Measurements from ENCODE around the gene MYBPC2. TPM values are rescaled to one million over a fixed set of nuclear protein-coding genes. Genes with fewer than 3 reads are reported as not detected.

Gene MYBPC2
- total RNA-seq, 1 donor from 2014 or later, result 9.3 TPM

DNA sequence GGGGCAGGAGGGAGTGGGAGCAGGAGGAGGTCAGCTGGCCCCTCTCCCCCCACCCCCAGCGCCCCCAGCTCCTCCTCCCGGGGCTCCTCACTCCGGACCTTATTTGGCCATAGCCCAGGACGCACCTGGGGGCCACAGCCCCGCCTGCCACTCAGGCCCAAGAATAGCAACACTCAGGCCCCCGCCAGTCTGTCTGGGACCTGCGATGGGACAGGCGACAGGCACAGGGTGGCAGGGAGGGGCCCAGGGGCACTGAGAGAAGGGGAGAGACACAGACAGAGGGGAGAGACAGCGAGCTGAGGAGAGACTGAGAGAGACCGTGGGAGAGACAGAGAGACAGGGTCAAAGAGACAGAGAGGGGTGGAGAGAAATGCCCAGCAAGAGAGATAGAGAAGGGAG is 68.1 kb downstream of the MYBPC2 start:
- no peak for DNase-seq

DNA sequence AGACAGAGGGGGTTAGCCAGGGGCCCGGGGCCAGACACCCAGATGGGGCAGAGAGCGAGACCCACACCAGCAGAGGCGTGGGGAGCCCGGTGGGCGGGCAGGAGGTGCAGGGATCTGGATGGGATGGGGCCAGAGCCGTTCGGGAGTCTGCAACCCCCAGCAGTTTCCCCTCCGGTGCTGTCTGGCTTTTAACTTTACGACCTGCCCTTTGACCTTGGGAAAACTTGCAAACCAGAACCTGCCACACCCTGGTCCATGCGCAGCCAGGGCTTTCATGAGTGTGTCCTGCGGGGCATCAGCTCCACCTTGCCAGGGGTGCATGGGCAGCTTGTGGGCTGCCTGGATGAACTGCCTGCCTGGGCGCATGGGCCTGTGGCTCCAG is 68.5 kb downstream of the MYBPC2 start:
- DNase-seq, result no peak

DNA sequence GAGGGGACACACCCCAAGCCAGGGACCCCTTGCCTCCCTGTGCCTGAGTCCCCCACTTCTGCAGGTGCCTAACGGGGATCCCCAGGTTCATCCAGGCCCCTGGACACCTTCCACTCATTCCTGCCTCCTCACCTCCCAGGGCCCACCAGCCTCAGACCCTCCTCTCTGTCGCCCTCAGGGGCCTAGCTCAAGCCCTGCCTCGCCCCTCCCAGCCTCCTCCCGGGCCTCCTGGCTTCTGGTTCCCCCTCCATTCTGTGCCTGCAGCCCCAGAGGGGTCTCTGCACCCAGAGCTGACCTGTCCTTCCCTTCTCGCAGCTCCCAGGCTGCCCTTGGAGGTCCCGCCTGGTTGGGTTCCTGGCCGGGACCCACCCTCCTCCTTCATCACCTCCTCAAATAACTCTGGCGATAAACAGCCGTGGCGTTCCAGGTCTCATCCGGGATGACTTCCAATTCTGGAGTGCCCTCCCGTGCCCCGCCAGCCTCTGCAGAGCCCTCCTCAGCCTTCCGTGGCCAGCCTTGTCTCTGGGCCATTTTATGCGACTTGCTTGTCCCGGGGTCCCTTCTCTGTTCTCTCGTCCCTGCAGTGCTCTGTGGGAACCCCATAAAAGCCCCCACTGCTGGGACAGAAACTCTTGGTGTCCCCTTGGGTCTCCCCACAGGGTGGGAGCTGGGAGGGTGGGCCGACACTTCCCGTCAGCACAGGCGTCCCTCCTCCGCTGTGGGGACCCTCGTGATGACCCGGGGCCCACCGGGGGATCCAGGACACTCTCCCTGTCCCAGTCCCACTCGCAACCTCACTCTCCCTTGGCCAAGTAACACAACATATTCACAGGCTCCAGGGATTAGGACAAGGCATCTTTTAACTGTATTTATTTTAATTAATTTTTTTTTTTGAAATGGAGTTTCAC is 69.1 kb downstream of the MYBPC2 start:
- no peak for DNase-seq

DNA sequence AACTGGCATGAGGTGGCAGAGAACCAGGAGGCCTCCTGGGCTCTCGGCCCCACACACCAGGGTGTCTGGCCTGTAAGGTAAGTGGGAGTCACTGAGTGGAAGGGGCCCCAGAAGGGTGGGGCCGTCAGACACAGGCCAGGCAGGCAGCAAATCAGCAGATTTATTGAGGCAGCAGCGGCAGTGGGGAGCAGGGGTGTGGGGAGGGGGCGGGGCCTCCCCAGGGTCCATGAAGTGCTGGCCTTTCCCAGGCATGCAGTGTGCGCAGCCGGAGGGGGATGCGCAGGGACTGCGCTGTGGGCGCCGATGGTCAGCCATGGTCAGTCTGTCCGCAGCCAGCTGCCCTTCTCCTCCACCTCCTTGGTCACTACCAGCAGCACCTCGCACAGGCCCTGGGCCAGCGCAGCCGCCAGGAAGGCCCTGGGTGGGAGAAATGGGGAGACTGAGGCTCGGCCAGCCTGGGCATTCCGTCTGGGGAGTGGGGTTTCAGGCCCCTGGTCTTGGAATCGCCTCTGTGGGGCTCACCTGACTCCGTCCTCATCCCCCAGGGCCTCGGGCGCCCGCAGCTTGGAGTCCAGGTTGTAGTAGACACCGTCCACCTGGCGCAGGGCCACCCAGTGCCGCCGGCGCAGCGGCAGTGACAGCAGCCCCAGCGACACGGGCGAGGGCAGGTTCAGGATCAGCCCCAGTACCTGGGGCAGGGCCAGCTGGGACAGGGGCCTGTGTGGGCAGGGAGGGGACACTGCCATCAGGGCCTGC is 73.3 kb downstream of the MYBPC2 start:
- DNase-seq, result no peak

DNA sequence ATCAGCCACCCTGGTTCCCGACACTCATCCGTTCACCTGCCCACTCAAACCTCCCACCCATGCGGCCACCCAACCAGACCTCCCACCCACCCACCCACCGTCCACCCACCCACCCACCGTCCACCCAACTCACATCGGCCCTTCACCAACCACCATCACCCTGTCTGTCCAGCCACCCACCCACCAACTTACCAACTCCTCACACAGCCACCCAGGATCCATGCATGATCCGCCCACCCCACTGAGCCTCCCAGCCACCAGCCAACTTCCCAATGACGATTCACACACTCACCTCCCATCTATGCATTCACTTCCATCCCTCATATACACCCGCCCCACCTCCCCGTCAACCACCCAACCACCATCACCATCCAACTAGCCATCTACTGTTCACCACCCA is 74.0 kb downstream of the MYBPC2 start:
- no peak for DNase-seq

DNA sequence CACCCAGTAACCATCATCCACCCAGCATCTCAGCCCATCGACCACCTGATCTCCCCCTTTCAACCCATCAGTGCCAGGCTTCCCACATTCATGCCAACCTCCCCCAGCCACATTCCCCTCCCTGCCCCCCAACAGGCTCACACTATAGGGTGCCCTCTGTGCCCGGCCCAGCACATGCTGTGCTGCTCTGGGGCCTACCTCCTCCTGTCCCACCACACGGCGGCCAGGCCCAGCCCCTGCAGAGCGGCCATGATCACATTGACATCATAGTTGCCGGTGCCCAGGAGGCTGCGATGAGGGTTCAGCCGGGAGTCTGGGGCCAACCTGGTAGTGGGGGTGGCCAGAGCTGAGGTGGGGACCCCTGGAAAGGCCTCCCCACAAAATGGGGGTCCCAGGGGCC is 74.7 kb downstream of the MYBPC2 start:
- no peak for DNase-seq

DNA sequence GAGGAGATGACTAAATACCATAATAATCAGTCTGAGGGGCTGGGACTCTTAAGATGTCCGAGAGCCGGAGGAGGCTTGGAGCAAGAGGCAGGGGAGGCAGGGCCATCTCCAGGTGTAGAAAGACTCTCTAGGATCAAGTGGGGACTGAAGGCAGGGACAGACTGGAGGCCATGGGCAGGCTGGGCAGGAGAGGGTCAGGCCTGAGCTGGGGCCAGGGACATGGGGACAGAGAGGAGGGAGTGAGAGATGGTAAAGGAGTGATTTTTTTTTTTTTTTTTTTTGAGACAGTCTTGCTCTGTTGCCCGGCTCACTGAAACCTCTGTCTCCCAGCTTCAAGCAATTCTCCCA is 76.1 kb downstream of the MYBPC2 start:
- DNase-seq, result no peak

DNA sequence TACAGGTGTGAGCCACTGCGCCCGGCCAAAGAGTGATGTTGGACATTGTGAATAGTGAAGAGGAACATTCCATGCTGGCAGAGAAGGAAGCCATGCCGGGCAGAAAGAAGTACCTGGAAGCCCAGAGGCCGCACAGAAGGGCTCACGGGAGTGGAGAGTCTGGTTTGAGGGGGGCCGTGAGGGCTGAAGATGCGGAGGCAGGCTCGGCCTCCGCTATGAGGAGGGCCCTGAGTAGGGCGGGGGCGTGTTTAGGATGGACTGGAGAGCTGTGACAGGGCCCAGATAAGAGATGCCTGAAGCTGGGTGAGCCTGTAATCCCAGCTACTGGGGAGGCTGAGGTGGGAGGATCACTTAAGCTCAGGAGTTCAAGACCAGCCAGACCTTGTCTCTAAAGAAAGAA is 76.7 kb downstream of the MYBPC2 start:
- no peak for DNase-seq

DNA sequence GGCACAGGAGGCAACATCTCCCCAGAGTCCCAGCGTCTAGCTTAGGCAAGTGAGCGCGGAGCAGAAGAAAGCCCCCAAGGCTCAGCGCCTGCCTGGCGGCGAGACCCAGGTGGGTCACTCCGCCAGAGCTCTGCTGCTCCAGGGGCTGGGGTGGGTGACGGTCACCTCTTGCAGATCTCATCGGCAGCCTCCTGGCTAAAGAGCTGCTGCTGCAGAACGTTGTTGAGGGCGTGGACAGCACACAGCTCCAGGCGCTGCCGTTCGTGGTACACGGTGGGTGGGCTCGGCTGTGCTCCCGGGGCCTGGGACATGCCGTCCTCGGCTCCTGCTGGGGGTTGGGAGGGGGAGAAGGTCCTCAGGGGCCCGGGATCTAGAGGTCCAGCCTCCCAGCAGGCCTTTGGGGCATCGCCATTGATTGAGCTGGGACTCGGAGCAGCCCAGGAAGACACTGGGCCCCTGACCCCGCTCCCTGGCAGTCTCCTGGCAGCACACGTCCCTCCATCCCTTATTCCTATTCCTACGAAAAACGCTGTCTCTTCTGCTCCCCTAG is 77.5 kb downstream of the MYBPC2 start:
- no peak for DNase-seq

DNA sequence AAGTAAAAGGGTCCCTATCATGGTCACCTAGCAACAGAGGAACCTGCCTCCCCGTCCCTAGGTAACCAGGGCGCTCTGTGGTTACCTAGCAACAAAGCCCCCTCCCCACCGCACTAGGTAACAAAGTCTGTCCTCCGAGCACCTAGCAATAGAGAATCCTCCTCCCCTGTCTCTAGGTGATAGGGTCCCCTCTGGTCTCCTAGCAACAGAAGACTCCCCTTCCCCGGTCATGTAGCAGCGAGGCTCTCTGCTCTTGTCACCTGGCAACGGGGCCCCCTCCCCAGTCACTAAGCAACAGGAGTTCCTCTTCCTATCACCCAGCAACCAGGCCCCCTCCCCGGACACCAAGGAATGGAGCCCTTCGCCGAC is 78.0 kb downstream of the MYBPC2 start:
- DNase-seq, result no peak

DNA sequence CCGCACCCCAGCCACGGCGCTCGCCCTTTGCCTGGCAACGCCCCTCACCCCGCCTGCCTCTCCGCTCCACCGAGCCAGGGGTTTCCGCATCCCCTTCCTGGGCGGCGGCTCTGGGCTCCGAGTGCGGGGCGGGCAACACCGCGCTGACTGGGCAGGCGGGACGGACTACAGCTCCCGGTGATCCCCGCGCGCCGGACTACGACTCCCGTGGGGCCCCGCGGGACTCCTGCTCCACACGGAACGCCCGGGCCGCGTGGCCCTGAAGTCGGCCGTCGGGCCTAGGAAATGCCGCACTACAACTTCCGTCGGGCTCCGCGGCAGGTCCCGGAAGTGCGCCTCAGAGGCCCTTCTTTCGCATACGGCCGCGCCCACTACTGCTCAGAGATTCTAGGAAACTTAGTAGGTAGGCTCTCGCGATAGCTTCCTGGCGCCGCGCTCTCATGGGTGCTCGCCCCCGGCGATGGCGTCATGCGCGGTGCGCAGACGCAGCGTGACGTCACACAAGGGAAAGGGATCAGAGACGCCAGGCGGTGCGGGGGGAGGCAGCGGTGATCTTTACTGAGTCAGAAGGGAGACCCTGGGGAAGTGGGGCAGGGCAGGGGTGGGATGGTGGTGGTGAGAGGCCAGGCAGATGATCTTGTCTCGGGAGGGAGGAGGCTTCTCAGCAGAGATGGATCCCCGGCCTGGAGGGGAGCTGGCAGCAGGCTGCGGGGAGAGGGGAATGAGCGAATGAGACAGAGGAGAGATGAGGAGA is 78.6 kb downstream of the MYBPC2 start, which contains the start of gene JOSD2:
Gene JOSD2, minus strand, starts transcription at position 123 of the 754 bp plus-strand sequence. CDS start 760 bp downstream, outside the sequence.
- DNase-seq, result peak; percentile 99

DNA sequence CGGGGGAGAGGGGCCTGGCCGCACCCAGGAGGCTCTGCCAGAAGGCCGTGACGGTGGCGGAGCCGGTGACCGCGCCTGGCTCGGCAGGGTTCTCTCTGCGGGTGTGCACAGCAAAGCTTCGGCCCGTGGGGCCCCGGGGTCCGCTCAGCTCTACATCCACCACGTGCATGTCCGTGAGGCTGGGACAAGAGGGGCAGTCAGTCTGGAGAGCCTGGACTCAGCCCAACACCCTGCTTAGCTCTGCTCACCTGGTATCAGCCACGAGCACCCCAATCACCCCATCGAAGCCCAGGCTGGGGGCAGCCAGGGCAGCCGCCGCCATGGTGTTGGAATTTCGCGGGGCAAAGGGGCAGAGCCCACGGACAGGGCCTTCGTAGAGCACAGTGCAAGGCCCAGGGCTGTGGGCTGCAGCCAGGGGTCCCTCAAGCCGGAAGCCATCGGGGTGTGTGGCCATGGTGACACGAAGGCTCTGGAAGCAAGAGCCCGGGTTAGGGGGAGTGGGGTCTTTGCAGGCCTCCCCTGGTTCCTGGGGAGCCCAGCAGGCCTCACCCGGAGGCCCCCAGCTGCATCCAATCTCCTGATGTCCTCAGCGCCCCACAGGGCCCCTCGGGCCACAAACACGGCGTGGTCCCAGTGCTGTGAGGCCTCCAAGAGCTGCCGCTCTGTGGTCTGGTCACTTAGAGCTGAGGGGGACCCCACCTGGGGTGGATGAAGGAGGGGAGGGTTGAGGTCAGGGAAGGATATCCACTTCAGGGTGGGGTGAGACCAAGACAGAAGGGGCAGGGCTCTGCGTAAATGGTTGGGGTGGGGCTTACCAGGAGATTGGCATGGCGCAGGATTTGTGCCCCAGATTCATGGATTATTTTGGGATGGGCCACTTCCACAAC is 79.7 kb downstream of the MYBPC2 start:
- DNase-seq, result no peak

DNA sequence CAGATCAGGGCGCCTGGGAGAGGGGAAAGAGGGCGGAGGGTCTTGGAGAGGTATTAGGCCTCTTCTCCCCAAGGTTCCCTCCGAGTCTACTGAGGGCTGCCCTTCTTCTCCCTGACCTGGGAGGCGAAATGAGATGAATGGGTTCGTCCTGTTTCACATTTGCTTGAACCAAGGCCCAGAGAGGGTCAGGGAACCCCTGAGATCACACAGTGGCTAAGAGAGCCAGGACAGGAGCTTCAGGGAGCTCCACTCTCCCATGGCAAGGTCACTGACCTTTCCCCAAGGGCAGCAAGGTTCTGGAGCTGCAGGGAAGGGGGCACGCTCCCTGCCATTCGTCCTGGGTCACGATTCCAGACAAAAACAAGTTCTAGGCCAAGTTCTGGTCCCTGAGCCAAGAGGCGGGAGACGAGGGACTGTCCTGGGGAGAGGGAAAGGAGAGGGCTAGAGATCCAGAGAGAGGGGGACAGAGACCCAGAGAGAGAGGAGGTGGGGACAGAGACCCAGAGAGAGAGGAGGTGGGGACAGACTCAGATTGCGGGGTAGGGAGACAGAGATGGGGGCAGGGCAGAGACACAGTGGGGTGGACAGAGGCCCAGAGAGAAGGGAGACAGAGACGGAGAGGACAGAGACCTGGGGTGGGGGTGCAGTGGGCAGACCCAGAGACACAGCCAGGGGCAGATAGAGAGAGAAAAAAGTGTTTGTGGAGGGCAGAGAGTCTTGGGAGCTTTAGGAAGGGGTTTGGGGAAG is 80.5 kb downstream of the MYBPC2 start:
- no peak for DNase-seq

DNA sequence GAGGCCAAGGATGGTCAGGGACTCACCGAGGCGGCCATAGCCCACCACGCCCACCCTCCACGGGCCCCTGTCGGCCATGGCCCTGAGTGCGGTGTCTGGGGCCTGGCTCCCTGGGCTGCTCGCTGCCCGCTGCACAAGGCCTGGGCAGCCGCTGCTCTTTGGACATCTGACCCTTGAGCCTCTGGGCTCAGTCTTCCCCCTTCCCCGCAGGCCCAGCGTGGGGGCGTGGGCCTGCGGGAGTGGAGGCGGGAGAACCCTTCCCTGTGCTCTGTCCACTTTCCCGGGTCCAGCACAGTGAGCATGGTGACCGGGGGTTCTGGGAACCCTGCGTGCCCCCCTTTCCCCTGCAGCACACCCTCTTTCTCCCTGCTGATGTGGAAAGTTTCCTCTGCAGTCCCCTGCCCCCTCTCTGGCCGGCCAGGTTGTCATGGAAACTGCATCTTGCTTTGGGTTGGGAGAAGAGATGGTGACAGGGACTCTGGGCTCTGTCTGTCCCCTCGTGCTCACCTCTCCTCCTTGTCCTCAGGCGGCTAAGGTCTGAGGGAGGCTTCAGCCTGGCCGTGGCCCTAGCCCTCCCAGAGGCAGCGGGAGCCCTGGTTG is 81.2 kb downstream of the MYBPC2 start, which contains the start of gene ASPDH:
Gene ASPDH, minus strand, starts transcription at position 168 of the 600 bp plus-strand sequence. Its CDS starts 90 bp downstream, at position 78.
- DNase-seq, result no peak

DNA sequence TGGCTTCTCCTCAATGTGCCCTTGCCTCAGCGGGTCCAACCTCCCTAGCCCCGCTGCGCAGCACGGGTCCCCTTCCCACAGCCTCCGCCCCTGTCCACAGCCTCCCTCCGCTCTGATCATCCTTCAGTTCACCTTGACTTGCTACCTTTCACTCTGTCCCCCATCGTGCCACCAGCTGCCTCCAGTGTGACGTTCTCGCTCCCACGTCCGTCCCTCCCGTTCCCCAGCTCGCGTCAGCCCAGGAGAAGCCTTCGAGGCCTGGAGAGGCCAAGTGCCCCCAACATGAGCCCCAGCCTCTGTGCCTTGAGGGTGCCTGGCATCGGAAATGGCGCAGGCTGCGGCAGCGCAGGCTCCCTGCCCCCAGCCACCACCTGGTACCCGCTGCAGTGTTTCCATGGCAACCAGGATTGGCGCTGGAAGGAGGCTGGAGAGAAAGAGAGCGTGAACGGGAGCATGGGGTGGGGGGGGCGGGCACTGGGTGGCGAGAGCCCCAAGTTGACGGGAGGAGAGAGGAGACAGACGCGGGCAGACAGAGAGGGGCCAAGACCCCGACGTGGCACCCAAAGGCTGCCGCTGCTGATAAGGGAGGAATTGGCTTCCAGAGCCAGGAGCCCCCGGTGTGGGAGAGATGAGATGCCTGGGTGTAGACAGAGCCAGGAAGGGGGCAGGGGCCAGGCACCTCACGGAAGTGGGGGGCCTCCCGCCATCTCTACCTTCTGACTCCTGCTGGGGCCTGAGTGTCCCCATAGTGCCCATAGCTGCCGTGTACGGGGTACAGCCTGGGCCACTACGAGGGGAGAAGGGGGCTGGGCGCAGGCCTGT is 81.9 kb downstream of the MYBPC2 start:
- no peak for DNase-seq

DNA sequence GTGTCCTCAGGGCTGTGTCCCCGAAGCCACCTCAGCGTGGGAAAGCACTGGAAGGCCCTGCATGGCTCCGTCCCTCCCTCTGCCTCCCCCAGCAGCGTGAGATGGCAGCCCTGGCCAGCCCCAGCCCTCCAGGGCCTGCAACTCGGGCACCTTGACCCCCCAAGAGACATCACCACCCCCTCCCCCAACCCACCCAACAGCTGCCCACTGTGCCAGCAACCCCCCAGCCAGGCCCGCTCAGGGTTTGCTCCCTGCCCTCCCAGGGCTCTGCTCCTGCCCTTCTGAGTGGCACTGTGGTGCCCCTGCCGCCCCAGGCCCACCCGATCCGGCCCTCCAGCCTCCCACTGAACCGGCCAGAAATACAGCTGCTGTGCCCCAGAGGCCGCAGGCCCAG is 82.5 kb downstream of the MYBPC2 start:
- no peak for DNase-seq
